ENCODE measurements around the gene VAPB.

The VAPB gene

DNA sequence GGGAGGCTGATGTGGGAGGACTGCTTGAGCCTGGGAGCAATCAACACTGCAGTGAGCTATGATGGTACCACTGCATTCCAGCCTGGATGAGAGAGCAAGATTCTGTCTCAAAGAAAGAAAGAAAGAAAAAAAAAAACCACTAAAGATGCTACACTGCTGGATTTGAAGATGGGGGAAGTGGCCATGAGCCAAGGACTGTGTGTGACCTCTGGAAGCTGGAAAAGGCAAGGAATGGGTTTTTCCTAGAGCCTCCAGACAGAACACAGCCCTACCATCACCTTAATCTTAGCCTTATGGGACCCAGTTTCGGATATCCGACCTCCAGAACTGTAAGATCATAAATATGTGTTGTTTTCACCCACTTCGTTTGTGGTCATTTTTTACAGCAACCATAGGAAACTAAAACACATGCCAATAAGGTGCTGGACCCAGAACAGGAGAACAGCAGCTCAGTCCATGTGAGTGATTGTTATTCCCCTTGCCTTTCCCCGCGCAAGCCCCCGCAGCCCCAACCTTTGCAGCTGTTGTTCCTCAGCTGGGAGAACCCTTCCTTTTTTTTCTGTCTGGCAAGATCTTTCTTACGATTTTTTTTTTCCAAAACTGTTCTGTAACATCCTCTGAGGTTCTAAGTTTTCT is 11.1 kb upstream of the VAPB start:
- no peak for DNase-seq (ENCODE audit: low spot score)

GRCh38 chr20:58378704-58379103 is 10.3 kb upstream of the VAPB start:
- no peak for DNase-seq (ENCODE audit: low spot score)

DNA sequence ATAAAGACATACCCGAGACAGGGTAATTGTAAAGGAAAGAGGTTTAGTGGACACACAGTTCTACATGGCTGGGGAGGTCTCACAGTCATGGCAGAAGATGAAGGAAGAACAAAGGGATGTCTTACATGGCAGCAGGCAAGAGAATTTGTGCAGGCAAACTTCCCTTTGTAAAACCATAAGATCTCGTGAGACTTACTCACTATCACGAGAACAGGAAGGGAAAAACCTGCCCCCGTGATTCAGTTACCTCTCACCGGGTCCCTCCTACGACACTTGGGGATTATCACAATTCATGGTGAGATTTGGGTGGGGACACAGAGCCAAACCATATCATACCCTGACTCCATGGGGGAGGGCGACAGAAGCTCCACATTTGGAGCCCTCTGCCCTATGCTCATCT is 7.4 kb upstream of the VAPB start:
- no peak for DNase-seq (ENCODE audit: low spot score)

DNA sequence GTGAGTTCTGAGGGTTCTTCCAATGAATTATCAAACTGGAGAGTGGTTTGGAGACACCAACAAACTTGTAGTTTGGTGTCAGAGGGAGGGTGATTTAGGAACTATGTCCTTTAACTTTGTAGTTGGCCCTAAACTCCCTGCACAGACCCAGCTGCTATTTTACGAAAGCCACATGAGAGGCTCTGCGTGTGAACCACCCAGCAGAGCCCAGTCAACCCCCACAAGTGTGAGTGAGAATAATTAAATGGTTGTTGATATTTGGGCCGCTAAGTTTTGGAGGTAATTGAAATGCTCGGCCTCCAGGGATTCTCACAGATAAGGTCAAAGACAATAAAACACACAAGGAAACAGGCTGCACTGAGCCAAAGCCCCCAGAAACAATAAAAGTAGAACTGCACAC is 6.9 kb upstream of the VAPB start:
- DNase-seq (ENCODE audit: low spot score): no peak

DNA sequence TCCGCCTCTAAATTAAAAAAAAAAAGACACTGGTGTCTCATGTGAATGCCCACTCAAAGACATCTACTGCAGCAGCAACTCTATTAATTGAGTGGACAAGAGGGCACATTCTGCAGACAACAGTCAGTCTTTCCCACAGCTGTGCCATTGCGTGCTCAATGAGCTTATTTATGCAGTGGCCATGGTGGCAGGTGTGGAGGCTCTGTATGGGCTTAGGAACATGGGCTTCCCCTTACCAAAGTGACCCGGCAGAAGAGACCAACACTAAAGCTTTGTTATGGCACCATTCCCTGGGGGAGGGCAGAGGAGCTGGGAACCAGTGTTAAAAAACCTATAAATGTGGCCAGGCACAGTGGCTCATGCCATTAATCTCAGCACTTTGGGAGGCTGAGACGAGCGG is 4.2 kb upstream of the VAPB start:
- no peak for DNase-seq (ENCODE audit: low spot score)

- DNase-seq (ENCODE audit: low spot score): no peak
Measured at GRCh38 chr20:58388028-58388601, 914 bp upstream of the VAPB start.

GRCh38 chr20:58389324-58389967 is 417 bp downstream of the VAPB start:
- peak; percentile 12 for DNase-seq (ENCODE audit: low spot score)

DNA sequence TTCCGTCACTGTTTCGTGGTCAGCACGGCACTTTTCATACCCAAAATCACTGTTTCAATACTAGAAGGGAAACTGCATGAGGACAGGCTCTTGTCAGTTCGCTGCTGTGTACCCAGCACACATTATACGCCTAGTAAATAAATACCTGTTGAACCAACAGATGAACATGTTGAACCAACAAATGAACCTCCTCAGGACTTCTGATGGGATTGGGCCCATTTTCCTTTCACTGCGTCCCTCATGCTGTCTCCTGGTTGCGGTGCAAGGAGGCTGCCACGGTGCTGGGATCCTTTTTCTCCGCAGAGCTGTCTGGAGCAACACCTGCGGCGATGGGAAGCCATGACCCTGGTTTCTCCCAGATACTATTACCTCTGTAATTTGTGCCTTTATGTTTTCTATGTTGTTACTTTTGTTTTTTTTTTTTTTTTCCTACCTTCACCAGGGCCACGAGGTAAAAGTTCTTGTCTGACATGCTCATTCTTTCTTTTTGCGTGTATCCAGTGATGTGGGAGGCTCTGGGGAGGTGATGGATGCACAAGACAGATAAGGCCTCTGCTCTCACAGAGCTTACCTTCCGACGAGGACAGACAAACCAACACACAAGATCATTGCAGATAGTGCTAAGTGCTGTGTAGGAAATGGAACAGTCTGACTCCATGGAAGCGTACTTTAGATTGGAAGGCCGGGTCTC is 1.1 kb downstream of the VAPB start:
- DNase-seq (ENCODE audit: low spot score): no peak

GRCh38 chr20:58390659-58391035 is 1.6 kb downstream of the VAPB start:
- no peak for DNase-seq (ENCODE audit: low spot score)

- no peak for DNase-seq (ENCODE audit: low spot score)
Measured at GRCh38 chr20:58392286-58392685, 3.3 kb downstream of the VAPB start.

DNA sequence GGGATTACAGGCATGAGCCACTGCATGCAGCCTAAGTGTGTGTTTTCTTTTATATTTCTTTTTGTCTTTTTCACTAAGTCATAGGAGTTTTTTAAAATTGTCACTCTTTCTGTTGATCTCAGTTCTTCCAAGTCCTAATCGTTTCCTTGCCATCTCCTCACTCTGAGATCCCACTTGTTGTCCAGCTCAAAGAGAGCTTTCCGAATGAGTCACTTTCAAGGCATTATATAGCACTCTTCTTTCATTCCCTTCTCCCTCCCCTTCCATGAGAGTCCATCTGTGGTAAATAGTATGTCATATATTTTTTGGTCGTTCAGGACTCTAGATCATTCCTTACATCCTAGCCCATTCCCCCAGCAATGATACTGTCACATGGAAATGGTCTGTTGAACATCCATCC is 4.3 kb downstream of the VAPB start:
- no peak for DNase-seq (ENCODE audit: low spot score)

GRCh38 chr20:58394801-58395200 is 5.8 kb downstream of the VAPB start:
- no peak for DNase-seq (ENCODE audit: low spot score)

DNA sequence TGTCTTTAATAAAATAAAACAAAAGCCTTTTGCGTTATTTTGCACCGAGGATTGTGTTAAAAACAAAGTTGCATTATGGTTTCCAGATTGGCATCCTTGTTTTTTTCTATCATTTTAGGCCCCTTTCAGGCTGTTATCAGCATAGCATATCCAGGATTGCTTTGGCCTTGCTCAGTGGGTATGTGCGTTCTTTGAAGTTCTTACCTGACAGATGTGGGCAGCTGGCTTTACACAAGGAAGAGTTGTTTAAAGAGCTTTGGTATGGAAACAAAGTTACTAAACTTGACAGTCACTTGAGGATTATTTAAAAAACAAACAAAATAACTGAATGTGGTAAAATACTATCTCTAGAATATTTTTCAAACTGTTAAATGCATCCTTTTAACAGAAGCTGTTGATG is 6.6 kb downstream of the VAPB start:
- no peak for DNase-seq (ENCODE audit: low spot score)

DNA sequence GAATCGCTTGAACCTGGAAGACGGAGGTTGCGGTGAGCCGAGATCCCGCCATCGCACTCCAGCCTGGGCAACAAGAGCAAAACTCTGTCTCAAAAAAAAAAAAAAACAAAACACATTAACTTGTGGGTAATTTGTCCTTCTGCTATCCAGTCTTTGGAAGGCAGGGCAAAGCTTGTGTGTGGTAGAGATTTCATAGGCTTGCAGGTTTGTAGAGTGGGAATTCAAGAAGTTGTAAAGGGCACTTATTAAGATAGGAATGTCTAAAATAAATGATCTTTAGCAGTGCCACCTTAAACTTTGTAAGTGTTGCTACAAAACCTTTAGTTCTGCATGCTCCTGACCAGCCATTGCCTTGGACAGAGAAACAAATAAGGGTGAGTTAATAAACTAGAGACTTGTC is 8.4 kb downstream of the VAPB start:
- DNase-seq (ENCODE audit: low spot score): no peak

DNA sequence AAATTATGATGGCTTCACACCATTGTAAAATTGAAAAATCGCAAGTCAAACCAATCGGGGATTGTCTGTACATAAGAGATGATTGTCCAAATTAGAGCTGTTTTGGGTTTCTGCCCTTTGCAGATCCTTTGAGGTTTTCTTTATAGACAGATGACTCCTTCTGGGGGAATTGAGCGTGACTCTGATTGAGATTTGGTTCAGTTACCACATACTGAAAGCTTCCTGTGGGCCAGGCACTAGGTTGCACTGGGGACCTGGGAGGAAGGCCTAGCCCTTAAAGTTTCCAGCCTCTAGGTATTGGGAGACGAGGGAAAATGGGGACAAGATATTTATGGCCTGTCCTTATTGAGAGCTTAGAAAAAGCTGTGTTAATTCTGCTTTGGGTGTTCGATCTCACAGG is 9.2 kb downstream of the VAPB start:
- no peak for DNase-seq (ENCODE audit: low spot score)

- DNase-seq (ENCODE audit: low spot score): no peak
Measured at GRCh38 chr20:58399926-58400325, 10.9 kb downstream of the VAPB start.

GRCh38 chr20:58401162-58401561 is 12.1 kb downstream of the VAPB start:
- DNase-seq (ENCODE audit: low spot score): no peak

DNA sequence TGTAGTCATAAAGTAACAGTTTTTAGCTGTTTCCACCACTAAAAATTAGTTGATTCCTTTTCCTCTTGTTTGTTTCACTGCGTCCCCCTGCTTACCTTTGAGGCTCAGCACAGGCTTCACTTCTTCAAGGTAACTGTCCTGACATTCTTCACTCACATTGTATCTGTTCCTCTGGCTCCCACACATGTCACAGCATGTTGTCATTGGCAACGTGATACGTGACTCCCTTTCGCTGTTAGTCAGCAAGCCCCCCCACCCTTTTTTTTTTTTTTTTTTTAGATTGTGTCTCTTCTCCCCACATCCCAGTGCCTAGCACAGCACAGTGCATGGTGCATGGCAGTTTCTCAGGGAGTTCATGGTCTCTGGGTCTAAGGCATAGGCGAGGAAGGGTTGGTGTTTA is 13.3 kb downstream of the VAPB start:
- no peak for DNase-seq (ENCODE audit: low spot score)

DNA sequence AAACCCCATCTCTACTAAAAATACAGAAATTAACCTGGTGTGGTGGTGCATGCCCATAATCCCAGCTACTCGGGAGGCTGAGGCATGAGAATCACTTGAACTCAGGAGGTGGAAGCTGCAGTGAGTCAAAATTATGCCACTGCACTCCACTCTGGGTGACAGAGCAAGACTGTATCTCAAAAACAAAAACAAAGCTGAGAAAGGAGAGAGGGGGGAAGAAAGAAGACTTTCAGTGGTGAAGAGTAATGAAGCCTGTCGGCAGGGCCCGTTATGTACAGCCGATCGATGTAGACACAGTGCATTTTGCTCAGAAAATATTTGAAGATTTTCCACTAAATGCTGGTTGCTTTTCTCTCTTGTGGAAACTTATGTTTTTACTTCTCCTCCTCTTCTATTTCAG is 13.8 kb downstream of the VAPB start:
- no peak for DNase-seq (ENCODE audit: low spot score)

GRCh38 chr20:58403272-58403671 is 14.2 kb downstream of the VAPB start:
- no peak for DNase-seq (ENCODE audit: low spot score)

DNA sequence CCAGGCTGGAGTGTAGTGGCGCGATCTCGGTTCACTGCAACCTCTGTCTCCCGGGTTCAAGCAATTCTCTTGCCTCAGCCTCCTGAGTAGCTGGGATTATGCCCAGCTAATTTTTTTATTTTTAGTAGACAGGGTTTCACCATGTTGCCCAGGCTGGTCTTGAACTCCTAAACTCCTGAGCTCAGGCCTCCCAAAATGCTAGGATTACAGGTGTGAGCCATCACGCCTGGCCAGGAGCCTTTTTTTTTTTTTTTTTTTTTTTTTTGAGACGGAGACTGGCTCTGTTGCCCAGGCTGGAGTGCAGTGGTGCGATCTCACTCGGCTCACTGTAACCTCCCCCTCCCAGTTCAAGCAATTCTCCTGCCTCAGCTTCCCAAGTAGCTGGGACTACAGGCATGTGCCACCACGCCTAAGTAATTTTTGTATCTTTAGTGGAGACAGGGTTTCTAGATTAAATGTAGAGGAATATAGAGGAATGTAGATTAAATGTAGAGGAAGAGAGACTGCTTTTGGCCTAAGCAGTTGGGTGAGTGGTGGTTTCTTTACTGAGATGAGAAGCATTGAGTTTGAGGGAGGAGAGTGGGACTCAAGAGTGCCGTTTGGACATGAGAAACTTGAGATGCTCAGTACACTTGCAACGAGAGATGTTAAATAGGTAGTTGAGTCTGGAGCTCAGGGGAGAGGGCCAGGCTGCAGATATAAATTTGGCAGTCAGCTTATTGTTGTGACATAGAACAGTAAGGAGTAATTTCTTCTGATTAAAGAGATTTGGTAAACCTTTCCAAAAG is 16.7 kb downstream of the VAPB start:
- DNase-seq (ENCODE audit: low spot score): no peak

GRCh38 chr20:58406422-58407001 is 17.5 kb downstream of the VAPB start:
- DNase-seq (ENCODE audit: low spot score): no peak

Data from pons (tissue), 1 donor.